GM12872 (cell line): ENCODE measurements around the gene AHNAK.

ENCODE experiments used
- CTCF ChIP-seq: IDR thresholded peaks from 3 replicates; pipeline ENCODE4 v1.5.1; 2011; ENCODE audit warnings: low read depth, mild to moderate bottlenecking, low read length, moderate library complexity; ENCODE audit not compliant: insufficient read depth

The AHNAK gene

DNA sequence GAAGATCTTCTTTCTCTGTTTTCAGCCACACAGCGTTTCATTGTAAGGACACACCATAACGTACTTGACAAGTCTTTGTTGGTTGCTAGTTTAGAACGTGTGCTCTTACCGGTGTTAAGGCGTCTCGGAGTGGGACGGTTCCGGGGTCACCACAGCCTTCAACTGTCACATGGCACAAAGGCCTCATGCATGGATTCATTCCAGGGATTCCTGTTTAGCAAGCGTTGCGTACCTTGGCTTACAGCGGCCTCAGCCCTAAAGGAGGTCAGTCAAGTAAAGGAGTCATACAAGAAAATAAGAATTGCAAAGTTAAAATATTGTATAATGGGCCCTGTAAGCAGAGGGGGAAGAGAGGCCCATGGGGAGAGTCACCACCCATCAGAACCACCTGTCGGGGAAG is 130.0 kb downstream of the AHNAK start:
- TF ChIP-seq CTCF, result no peak

- no peak for TF ChIP-seq CTCF
Observed at GRCh38 chr11:62413060-62413696, 133.4 kb downstream of the AHNAK start.

- TF ChIP-seq CTCF, result no peak
Observed at GRCh38 chr11:62411524-62411923, 135.1 kb downstream of the AHNAK start.

DNA sequence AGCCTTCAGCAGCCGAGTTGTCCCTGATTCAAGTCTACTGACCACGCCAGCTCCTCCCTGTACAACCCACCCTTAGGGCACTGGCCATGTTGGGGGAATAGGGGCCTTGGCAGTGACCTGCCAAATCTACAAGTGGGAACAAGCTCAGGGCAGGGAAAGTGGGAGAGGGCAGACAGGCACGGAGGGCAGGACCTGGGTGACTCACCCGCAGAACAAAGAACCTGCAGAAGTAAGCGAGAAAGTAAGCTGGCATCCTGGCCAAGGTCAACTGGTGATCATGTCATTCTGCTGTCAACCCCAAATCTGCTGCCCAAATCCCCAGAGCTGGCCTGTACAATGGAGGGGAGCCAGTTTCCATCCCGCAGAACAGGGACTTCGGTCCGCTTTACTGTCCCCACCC is 135.6 kb downstream of the AHNAK start:
- TF ChIP-seq CTCF, result no peak

DNA sequence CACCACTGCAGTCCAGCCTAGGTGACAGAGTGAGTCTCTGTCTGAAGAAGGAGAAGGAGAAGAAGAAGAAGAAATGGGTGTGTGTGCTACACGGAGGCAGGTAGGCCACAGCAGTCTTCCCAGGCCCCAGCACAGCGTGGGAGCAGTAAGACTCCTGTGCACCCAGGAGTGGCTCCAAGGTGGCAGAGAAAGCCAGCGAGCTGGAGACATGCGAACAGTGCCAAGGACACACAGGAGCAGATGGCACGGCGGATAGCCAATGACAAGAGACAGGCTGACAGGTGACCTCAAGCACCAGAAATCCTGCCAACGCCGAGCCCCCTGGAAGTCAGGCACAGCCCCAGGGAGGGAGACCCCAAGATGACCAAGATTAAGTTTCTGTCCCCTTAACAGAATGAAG is 136.8 kb downstream of the AHNAK start:
- TF ChIP-seq CTCF, result no peak

DNA sequence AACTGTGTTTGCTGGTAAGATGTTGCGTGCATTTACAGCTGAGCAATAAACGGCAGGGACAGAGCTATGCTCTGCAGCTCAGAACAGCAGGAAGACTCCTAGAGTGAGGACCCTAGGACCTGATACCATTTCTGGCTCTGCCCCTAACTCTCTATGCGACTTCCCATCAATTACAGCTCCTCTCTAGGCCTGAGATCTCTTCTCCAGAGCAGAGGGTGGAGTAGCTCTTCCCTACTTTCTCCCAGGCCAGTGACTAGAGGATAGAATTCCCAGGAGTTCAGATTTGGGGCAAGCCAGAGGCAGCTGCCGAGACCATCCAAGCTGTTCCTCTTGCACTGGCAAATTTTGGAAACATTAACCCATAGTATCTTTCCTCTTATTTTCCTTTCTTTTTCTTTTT is 140.6 kb downstream of the AHNAK start:
- TF ChIP-seq CTCF, result no peak

DNA sequence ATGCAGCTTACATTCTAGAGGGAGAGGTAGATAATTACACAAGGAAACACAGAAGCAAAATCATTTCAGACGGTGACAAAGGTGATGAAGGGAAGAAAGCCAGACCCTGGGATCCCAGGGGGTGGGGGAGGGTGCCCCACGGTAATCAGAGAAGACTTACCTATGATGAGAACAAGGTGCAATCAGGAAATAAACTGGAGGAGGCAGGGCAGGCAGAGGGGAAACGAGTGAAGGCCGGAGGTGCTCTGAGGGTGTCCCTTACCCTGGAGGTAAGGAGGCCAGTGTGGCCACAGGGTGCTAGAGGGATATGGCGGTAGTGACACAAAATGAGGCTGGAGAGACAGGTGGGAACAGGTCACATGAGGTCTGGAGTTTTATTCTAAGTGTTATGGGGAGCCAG is 141.7 kb downstream of the AHNAK start:
- no peak for TF ChIP-seq CTCF
